Esophagus muscularis mucosa (tissue), 4 donors: ENCODE measurements around the gene CLDN4.

Experiments
- EP300 ChIP-seq: sonication (generic); formaldehyde crosslinking; IDR thresholded peaks from one replicate; pipeline ENCODE4 v1.6.1; 2017; ENCODE audit warnings: antibody characterized with exemption
- POLR2A ChIP-seq: fragments of 450-650 bp; IDR thresholded peaks from one replicate; pipeline ENCODE4 v1.6.1; 2017; ENCODE audit warnings: antibody characterized with exemption, moderate library complexity, mild to moderate bottlenecking, low read depth
- POLR2AphosphoS5 ChIP-seq, 2 donors: sonication (generic); formaldehyde crosslinking; IDR thresholded peaks; one replicate each; pipeline ENCODE4 v1.6.1; 2017; ENCODE audit warnings: antibody characterized with exemption in 2 of 2
- TF ChIP-seq, protein P1 (sequence below), 3 experiments: fragments of 200-600 bp in 2 of 3; fragments of 450-650 bp in 1 of 3; sonication (generic) in 2 of 3; IDR thresholded peaks; one replicate each; pipeline ENCODE4 v1.5.1; 2017 to 2019; ENCODE audit warnings: antibody characterized with exemption in 3 of 3, mild to moderate bottlenecking in 2 of 3, moderate library complexity in 1 of 3

DNA sequence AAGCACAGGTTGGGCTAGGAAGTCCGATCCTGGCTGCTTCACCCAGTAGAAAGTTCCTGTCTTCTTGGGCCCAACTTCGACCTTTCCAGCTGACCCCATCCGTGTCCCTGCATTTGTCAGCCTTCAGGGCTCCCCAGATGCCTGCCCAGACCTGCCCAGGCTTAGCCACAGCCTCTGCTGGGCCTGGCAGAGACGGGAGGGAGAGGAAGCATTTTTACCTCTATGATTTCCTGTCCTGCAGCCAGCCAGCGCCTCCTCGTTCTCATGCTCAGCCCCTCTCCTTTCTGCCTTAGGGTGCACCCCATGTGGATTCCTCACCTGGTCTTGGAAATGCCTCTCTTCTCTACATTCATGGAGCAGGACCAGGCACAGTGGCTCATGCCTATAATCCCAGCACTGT is 7.8 kb downstream of the CLDN4 start:
- TF ChIP-seq, protein P1, sequence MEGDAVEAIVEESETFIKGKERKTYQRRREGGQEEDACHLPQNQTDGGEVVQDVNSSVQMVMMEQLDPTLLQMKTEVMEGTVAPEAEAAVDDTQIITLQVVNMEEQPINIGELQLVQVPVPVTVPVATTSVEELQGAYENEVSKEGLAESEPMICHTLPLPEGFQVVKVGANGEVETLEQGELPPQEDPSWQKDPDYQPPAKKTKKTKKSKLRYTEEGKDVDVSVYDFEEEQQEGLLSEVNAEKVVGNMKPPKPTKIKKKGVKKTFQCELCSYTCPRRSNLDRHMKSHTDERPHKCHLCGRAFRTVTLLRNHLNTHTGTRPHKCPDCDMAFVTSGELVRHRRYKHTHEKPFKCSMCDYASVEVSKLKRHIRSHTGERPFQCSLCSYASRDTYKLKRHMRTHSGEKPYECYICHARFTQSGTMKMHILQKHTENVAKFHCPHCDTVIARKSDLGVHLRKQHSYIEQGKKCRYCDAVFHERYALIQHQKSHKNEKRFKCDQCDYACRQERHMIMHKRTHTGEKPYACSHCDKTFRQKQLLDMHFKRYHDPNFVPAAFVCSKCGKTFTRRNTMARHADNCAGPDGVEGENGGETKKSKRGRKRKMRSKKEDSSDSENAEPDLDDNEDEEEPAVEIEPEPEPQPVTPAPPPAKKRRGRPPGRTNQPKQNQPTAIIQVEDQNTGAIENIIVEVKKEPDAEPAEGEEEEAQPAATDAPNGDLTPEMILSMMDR (IDR thresholded peaks at IDR 0.05) = no peak
- TF ChIP-seq POLR2A = no peak
- TF ChIP-seq POLR2AphosphoS5 (IDR thresholded peaks at IDR 0.05) = no peak
- TF ChIP-seq EP300 = no peak
